ENCODE data around the gene CDKN2D. TPM values are rescaled to one million over a fixed set of nuclear protein-coding genes. Genes with fewer than 3 reads are reported as not detected.

Gene CDKN2D
- total and polyA plus RNA-seq, 2 of the 8 experiments (the other 6 are each of a cell fraction or from before 2014, with no cell fraction given): 3.0 to 4.0 TPM

GRCh38 chr19:10553943-10554381, 14.8 kb downstream of the CDKN2D start:
- no peak overlapping the region for H2AFZ ChIP-seq (ENCODE audit: low read length)
- no peak overlapping the region for H3K4me3 ChIP-seq (ENCODE audit: extremely low read depth in 1 of 4, insufficient read depth in 2 of 4, low read depth in 3 of 4, low read length in 4 of 4)
- H2BK12ac ChIP-seq (ENCODE audit: low read depth, low read length): no peak overlapping the region
- no peak overlapping the region for H3K27ac ChIP-seq (ENCODE audit: low read depth, low read length)
- ChIA-PET CTCF (ENCODE audit: partially characterized antibody) (interaction anchor here (1.0 to 4.5 kb wide), 9 partner anchors 10 to 150 kb away, joined by 4 to 25 read pairs (median 6); partner anchors contain the start of gene ATG4D), POLR2A (ENCODE audit: partially characterized antibody) (interaction anchor here (1.0 to 5.0 kb wide), 6 partner anchors 8 to 54 kb away, joined by 3 to 41 read pairs (median 7); partner anchors contain the start of gene KRI1)
- H3K9me3 ChIP-seq (ENCODE audit: insufficient read depth in 2 of 2, low read depth in 1 of 2, low read length in 1 of 2): no peaks in the 10 kb centered on the region
- H2BK20ac ChIP-seq (ENCODE audit: low read length): no peak overlapping the region
- H3K14ac ChIP-seq (ENCODE audit: insufficient read length): no peak overlapping the region
- H3K56ac ChIP-seq (replicated peaks; ENCODE audit: insufficient read length, low read depth, low read length): no peak overlapping the region
- H3K79me2 ChIP-seq (ENCODE audit: control insufficient read depth in 1 of 2, insufficient read depth in 2 of 2, low read length in 2 of 2): no peaks in the 10 kb centered on the region
- no peak overlapping the region for H3K18ac ChIP-seq (ENCODE audit: extremely low read depth, low read length)
- DNase-seq (ENCODE audit: low read depth in 1 of 2, low spot score in 2 of 2): no peak
- H3K27me3 ChIP-seq (replicated peaks in 1 of 4; ENCODE audit: control insufficient read depth in 3 of 4, extremely low read depth in 1 of 4, insufficient read depth in 3 of 4, low read length in 3 of 4): no peaks in the 10 kb centered on the region
- no peak for FAIRE-seq
- H2BK15ac ChIP-seq (ENCODE audit: low read length): no peak overlapping the region
- no peak overlapping the region for H3K23ac ChIP-seq (ENCODE audit: insufficient read length)
- no peak overlapping the region for H3K4me2 ChIP-seq (ENCODE audit: insufficient read depth in 1 of 2, low read depth in 2 of 2, low read length in 2 of 2)
- H2BK5ac ChIP-seq (ENCODE audit: low read depth, low read length): no peak overlapping the region
- no peak overlapping the region for H4K8ac ChIP-seq (ENCODE audit: extremely low read depth, insufficient read depth, low read length)
- TF ChIP-seq RNF2 (IDR thresholded peaks at IDR 0.05; ENCODE audit: borderline replicate concordance, low read depth, low read length, missing control alignments, poor library complexity, severe bottlenecking) (no peak), POLR2A (IDR thresholded peaks at IDR 0.05; ENCODE audit: control extremely low read depth in 1 of 2, low read depth in 2 of 2, low read length in 2 of 2) (peak in 1 of 2 experiments; percentile 9; a peak in 1 of 3 replicates), RXRA (IDR thresholded peaks at IDR 0.05; ENCODE audit: insufficient read depth, low read depth, low read length) (no peak)
- no peak overlapping the region for H2AK5ac ChIP-seq (ENCODE audit: low read depth, low read length)
- H3K36me3 ChIP-seq (ENCODE audit: control insufficient read depth in 2 of 4, insufficient read depth in 4 of 4, low read length in 3 of 4): peaks cover 10 to 73% (median 46%) of the 10 kb centered on the region in 4 experiments; a peak in 7 of 8 replicates
- H3K9ac ChIP-seq (replicated peaks in 1 of 4; ENCODE audit: extremely low read depth in 1 of 4, low read depth in 3 of 4, low read length in 3 of 4): no peak overlapping the region
- H3K4me1 ChIP-seq (replicated peaks in 1 of 4; ENCODE audit: control insufficient read depth in 3 of 4, insufficient read depth in 4 of 4, low read length in 3 of 4): no peaks in the 10 kb centered on the region
- no peaks in the 10 kb centered on the region for H3K79me1 ChIP-seq (ENCODE audit: low read depth, low read length)
- no peak overlapping the region for H3K4ac ChIP-seq (replicated peaks; ENCODE audit: insufficient read length, low read depth, low read length)
- H4K91ac ChIP-seq (replicated peaks; ENCODE audit: insufficient read length, low read length): no peak overlapping the region
- H4K20me1 ChIP-seq (replicated peaks in 1 of 2; ENCODE audit: control insufficient read depth in 1 of 2, insufficient read depth in 2 of 2, low read length in 2 of 2): peaks cover 6 to 19% of the 10 kb centered on the region in 2 experiments
- no peaks in the 10 kb centered on the region for H3K23me2 ChIP-seq (ENCODE audit: low read depth, low read length)
- 91% methylated on average over 8 of the region's 12 CpGs; no CpG with 5 or more reads in 1 of the 2 experiments for WGBS, 2 experiments (ENCODE audit: extremely low coverage in 1 of 2, insufficient coverage in 1 of 2, insufficient read length in 1 of 2, insufficient replicate concordance in 2 of 2, low coverage in 1 of 2, low lambda C conversion rate in 2 of 2, missing lambda C conversion rate in 1 of 2)
- no peak overlapping the region for H2BK120ac ChIP-seq (replicated peaks; ENCODE audit: low read depth, low read length)
- no peak overlapping the region for H4K5ac ChIP-seq (ENCODE audit: insufficient read length, low read depth, low read length)

Data from H1 (cell line).